H1 (cell line): ENCODE results near the gene EPHB1. TPM values are rescaled to one million over a fixed set of nuclear protein-coding genes. Genes with fewer than 3 reads are reported as not detected.

ENCODE experiments used
- CBX5 ChIP-seq: fragments of 300-800, 300-1000 bp; sonication (generic); IDR thresholded peaks from 2 replicates; pipeline ENCODE4 v1.7.1; 2016; ENCODE audit warnings: antibody characterized with exemption, low read length, low read depth
- polyA plus RNA-seq, 7 experiments: library from polyadenylated mRNA; depleted of rRNA in 3 of 7; stranded (reverse) in 5 of 7; unstranded in 2 of 7; fragments of >200 nt in 5 of 7; fragments of 200-250 nt in 2 of 7; gene quantifications; 1 replicate in 5 of 7; 2 replicates in 1 of 7; 4 replicates in 1 of 7; pipeline versions ENCODE4 v1.2.1 to v1.2.3, GENCODE V29; 2011 to 2013; ENCODE audit warnings: missing spikeins in 2 of 7, mixed read lengths in 2 of 7
- total RNA-seq: library from RNA; stranded (reverse); fragmentation: NEBNext Ultra II Directional; extraction: Animal tissue kit (Norgen Biotek cat#: 25700); gene quantifications from 2 replicates; pipeline ENCODE4 v1.2.1, GENCODE V29; 2021

Gene EPHB1
- total and polyA plus RNA-seq, 2 of the 8 experiments (the other 6 are each of a cell fraction or from before 2014, with no cell fraction given) = 3.5 to 5.9 TPM

DNA sequence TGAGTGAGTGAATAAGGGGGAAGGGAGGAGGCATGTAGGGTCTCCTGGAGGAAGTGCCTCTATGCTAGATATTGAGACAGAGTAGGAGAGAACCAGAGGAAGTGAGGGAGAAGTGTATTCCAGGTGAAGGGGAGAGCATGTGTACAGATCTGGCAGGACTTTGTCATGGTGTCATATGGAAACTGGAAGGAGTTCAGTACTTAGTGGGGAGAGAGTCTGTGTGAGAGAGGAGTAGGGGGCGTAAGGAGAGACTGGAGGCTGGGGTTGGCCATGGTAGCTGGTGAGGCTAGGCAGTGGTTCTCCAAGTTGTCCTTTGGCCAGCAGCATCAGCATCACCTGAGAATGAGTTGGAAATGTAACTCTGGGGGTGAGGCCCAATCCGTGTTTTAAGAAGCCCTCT lies 29.6 kb upstream of the EPHB1 start (continued):
- TF ChIP-seq CBX5 = no peak
